Panc1 (cell line): Measurements from ENCODE around the gene TFCP2L1.

Experiments used
- TF ChIP-seq, protein P1 (sequence below): fragments of 450-650 bp; IDR thresholded peaks from 2 replicates; pipeline ENCODE4 v1.5.1; 2017; ENCODE audit warnings: mild to moderate bottlenecking
- TF ChIP-seq, protein P2 (sequence below), 2 experiments: IDR thresholded peaks; 2 replicates each; pipeline ENCODE4 v1.6.1; 2011 to 2012; ENCODE audit warnings: low read depth in 2 of 2, control low read depth in 1 of 2, low read length in 1 of 2, mild to moderate bottlenecking in 1 of 2, moderate library complexity in 1 of 2; ENCODE audit not compliant: insufficient read depth in 1 of 2

DNA sequence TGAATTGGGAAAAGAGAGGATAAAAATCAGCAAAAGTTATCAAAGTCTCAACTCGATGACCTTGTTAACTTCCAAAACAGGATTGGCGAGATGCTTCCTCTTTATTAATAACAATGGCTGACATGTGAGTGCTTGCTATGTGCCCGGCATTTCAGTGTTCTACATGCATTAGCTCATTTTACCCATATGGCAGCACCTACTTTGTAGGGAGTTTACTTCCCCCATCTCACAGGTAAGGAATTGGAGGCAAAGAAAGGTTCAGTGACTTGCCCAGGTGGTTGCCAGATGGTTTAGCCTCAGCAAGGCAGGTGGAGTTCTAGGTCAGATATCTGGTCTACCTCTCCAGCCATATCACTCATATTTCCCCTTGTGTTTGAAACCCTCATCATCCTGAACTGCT lies 12.4 kb downstream of the TFCP2L1 start:
- TF ChIP-seq, protein P1, sequence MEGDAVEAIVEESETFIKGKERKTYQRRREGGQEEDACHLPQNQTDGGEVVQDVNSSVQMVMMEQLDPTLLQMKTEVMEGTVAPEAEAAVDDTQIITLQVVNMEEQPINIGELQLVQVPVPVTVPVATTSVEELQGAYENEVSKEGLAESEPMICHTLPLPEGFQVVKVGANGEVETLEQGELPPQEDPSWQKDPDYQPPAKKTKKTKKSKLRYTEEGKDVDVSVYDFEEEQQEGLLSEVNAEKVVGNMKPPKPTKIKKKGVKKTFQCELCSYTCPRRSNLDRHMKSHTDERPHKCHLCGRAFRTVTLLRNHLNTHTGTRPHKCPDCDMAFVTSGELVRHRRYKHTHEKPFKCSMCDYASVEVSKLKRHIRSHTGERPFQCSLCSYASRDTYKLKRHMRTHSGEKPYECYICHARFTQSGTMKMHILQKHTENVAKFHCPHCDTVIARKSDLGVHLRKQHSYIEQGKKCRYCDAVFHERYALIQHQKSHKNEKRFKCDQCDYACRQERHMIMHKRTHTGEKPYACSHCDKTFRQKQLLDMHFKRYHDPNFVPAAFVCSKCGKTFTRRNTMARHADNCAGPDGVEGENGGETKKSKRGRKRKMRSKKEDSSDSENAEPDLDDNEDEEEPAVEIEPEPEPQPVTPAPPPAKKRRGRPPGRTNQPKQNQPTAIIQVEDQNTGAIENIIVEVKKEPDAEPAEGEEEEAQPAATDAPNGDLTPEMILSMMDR, result no peak
- TF ChIP-seq, protein P2, sequence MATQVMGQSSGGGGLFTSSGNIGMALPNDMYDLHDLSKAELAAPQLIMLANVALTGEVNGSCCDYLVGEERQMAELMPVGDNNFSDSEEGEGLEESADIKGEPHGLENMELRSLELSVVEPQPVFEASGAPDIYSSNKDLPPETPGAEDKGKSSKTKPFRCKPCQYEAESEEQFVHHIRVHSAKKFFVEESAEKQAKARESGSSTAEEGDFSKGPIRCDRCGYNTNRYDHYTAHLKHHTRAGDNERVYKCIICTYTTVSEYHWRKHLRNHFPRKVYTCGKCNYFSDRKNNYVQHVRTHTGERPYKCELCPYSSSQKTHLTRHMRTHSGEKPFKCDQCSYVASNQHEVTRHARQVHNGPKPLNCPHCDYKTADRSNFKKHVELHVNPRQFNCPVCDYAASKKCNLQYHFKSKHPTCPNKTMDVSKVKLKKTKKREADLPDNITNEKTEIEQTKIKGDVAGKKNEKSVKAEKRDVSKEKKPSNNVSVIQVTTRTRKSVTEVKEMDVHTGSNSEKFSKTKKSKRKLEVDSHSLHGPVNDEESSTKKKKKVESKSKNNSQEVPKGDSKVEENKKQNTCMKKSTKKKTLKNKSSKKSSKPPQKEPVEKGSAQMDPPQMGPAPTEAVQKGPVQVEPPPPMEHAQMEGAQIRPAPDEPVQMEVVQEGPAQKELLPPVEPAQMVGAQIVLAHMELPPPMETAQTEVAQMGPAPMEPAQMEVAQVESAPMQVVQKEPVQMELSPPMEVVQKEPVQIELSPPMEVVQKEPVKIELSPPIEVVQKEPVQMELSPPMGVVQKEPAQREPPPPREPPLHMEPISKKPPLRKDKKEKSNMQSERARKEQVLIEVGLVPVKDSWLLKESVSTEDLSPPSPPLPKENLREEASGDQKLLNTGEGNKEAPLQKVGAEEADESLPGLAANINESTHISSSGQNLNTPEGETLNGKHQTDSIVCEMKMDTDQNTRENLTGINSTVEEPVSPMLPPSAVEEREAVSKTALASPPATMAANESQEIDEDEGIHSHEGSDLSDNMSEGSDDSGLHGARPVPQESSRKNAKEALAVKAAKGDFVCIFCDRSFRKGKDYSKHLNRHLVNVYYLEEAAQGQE (IDR thresholded peaks at IDR 0.05; ENCODE audit: insufficient read depth in 1 of 2, low read depth in 2 of 2, low read length in 1 of 2), result no peak
